SIG-M5 (cell line): ENCODE data around the gene FNDC11.

Experiments
- DNase-seq: peaks from one replicate; lab custom pipeline; 2025; lab: John Stamatoyannopoulos, UW

Gene FNDC11

GRCh38 chr20:63579017-63579694, 25.2 kb downstream of the FNDC11 start:
- no peak for DNase-seq

- DNase-seq, result no peak
Observed at GRCh38 chr20:63580796-63581461, 27.0 kb downstream of the FNDC11 start.

GRCh38 chr20:63582382-63583063, 28.6 kb downstream of the FNDC11 start:
- DNase-seq, result no peak

- DNase-seq, result no peak
Observed at GRCh38 chr20:63585616-63586565, 31.9 kb downstream of the FNDC11 start.

GRCh38 chr20:63586797-63587196, 32.8 kb downstream of the FNDC11 start:
- DNase-seq, result no peak

GRCh38 chr20:63587256-63587655, 33.3 kb downstream of the FNDC11 start:
- DNase-seq, result no peak

GRCh38 chr20:63587776-63588591, 34.0 kb downstream of the FNDC11 start:
- DNase-seq, result no peak

- no peak for DNase-seq
Observed at GRCh38 chr20:63588641-63589041, 34.7 kb downstream of the FNDC11 start.

GRCh38 chr20:63589261-63590217, 35.6 kb downstream of the FNDC11 start:
- no peak for DNase-seq

- DNase-seq, result no peak
Observed at GRCh38 chr20:63590218-63591146, 36.5 kb downstream of the FNDC11 start.

- no peak for DNase-seq
Observed at GRCh38 chr20:63591147-63591533, 37.2 kb downstream of the FNDC11 start.

- no peak for DNase-seq
Observed at GRCh38 chr20:63591786-63592355, 37.9 kb downstream of the FNDC11 start.

- no peak for DNase-seq
Observed at GRCh38 chr20:63592661-63593060, 38.7 kb downstream of the FNDC11 start.

- DNase-seq, result no peak
Observed at GRCh38 chr20:63594043-63594561, 40.1 kb downstream of the FNDC11 start.

GRCh38 chr20:63595416-63596127, 41.6 kb downstream of the FNDC11 start:
- DNase-seq, result no peak

- no peak for DNase-seq
Observed at GRCh38 chr20:63596423-63596822, 42.5 kb downstream of the FNDC11 start.

GRCh38 chr20:63597651-63598478, 43.9 kb downstream of the FNDC11 start:
- no peak for DNase-seq
